K562 (cell line): Measurements from ENCODE around the gene EPB42. TPM values are rescaled to one million over a fixed set of nuclear protein-coding genes. Genes with fewer than 3 reads are reported as not detected.
A peak's percentile ranks its signal among the peaks of the same experiment; 100 is the strongest.

Experiments
- EWSR1 ChIP-seq: fragments of 450-650 bp; IDR thresholded peaks from 2 replicates; pipeline ENCODE4 v1.6.1; 2018; ENCODE audit warnings: borderline replicate concordance, mild to moderate bottlenecking, low read depth, moderate library complexity; ENCODE audit not compliant: partially characterized antibody
- NKRF ChIP-seq: fragments of 450-650 bp; IDR thresholded peaks from 2 replicates; pipeline ENCODE4 v1.6.1; 2016; ENCODE audit warnings: borderline replicate concordance
- RAD21 ChIP-seq, 2 experiments: fragments of 250-450 bp in 1 of 2; fragments of 450-650 bp in 1 of 2; sonication (Bioruptor Pico) in 1 of 2; formaldehyde crosslinking in 1 of 2; IDR thresholded peaks in 1 of 2; conservative IDR thresholded peaks in 1 of 2; 2 replicates each; pipeline versions ENCODE4 v1.4.0 to v1.8.0; 2020 to 2022; ENCODE audit warnings: mild to moderate bottlenecking in 2 of 2, moderate library complexity in 1 of 2
- ZNF512 ChIP-seq: IDR thresholded peaks from 2 replicates; pipeline ENCODE4 v1.6.1; 2016; ENCODE audit warnings: missing genetic modification characterization, missing compliant biosample characterization
- polyA plus RNA-seq, 8 experiments: library from polyadenylated mRNA; depleted of rRNA in 4 of 8; stranded (reverse) in 5 of 8; unstranded in 3 of 8; fragments of >200 nt; fragmentation: Nextera tagmentation in 2 of 8; fragmentation: Illumina TruSeq in 1 of 8; extraction: Ambion mirVana in 2 of 8; extraction: Trizol in 1 of 8; gene quantifications; 2 replicates each; pipeline versions ENCODE4 v1.2.1 to v1.2.3, GENCODE V29; 2011 to 2014; ENCODE audit warnings: inconsistent platforms in 1 of 8, missing spikeins in 1 of 8
- total RNA-seq, 7 experiments: library from RNA; depleted of rRNA in 6 of 7; stranded (reverse); fragments of >200 nt in 6 of 7; fragmentation: Illumina TruSeq in 2 of 7; extraction: Trizol in 2 of 7; gene quantifications; 2 replicates each; pipeline versions ENCODE4 v1.2.1 to v1.2.3, GENCODE V29; 2011 to 2021; ENCODE audit warnings: low replicate concordance in 1 of 7
- TF ChIP-seq, protein P1 (sequence below), 2 experiments: fragments of 450-650 bp; formaldehyde crosslinking in 1 of 2; IDR thresholded peaks; 2 replicates each; pipeline versions ENCODE4 v1.4.0 to v1.6.1; 2014 to 2020; ENCODE audit warnings: mild to moderate bottlenecking in 2 of 2, borderline replicate concordance in 1 of 2, low read depth in 1 of 2
- TF ChIP-seq, protein P2 (sequence below), 3 experiments: IDR thresholded peaks in 2 of 3; conservative IDR thresholded peaks in 1 of 3; 2 replicates each; pipeline ENCODE4 v1.5.1; 2011 to 2012; ENCODE audit warnings: low read length in 3 of 3, mild to moderate bottlenecking in 3 of 3, control low read depth in 2 of 3, improper control_type of control experiment in 1 of 3, inconsistent platforms in 1 of 3, low read depth in 1 of 3, mixed read lengths in 1 of 3, moderate library complexity in 1 of 3; ENCODE audit not compliant: insufficient read depth in 2 of 3

The EPB42 gene
- total and polyA plus RNA-seq, 9 of the 15 experiments (the other 6 are each of a cell fraction or from before 2014, with no cell fraction given), result 0.38 to 2.3 (median 1.4) TPM

DNA sequence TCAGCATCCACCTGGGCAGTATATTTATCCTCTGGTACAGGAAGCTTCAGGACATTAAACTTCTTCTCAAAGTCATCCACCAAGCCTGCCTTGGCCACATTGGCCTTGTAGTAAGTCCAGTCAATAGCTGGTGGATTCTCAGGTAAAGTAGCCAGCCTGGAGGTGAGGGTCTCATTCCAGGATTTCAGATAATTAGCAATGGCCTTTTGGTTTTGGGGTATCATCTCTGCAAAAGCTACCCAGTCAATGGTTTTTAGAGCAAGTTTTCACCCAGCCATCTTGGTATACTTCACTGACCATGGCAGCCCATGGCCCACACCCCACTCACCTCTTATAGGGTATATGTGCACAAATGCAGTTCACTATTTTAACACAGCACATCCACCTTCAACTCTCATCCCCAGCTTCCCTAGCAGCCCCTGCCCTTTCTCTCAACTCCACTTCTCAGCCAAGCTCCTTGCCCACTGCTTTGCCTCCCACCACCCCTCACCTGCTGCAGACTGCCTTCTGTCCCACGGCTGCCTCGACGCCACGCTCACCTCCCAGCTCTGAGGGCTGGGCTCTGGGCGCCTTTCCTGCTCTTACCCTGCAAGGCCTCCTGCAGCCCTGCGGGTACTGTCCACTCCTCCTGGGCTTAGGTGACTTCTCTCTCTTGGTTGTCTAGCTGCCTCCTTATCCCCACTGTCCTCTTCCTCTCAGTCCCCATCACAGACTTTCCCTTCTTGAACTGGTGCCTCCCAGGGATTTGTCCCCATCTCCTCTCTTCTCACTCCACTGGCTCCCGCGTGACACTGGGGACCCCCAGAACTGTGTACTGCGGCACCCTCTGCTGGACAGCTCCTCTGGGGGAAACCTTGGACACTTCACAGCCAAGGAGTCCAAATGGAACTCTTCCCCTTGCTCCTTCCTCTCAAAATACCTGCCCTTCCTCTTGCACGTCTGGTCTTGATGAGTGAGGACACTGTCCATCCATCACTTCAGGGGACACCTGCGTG lies 47.6 kb upstream of the EPB42 start (continued):
- TF ChIP-seq, protein P1, sequence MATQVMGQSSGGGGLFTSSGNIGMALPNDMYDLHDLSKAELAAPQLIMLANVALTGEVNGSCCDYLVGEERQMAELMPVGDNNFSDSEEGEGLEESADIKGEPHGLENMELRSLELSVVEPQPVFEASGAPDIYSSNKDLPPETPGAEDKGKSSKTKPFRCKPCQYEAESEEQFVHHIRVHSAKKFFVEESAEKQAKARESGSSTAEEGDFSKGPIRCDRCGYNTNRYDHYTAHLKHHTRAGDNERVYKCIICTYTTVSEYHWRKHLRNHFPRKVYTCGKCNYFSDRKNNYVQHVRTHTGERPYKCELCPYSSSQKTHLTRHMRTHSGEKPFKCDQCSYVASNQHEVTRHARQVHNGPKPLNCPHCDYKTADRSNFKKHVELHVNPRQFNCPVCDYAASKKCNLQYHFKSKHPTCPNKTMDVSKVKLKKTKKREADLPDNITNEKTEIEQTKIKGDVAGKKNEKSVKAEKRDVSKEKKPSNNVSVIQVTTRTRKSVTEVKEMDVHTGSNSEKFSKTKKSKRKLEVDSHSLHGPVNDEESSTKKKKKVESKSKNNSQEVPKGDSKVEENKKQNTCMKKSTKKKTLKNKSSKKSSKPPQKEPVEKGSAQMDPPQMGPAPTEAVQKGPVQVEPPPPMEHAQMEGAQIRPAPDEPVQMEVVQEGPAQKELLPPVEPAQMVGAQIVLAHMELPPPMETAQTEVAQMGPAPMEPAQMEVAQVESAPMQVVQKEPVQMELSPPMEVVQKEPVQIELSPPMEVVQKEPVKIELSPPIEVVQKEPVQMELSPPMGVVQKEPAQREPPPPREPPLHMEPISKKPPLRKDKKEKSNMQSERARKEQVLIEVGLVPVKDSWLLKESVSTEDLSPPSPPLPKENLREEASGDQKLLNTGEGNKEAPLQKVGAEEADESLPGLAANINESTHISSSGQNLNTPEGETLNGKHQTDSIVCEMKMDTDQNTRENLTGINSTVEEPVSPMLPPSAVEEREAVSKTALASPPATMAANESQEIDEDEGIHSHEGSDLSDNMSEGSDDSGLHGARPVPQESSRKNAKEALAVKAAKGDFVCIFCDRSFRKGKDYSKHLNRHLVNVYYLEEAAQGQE (IDR thresholded peaks at IDR 0.05; ENCODE audit: borderline replicate concordance), result peak; percentile 90
- TF ChIP-seq, protein P1 (CRISPR knock-in tag; IDR thresholded peaks at IDR 0.05; ENCODE audit: low read depth), result no peak
- peak; percentile 73 to 89 for TF ChIP-seq RAD21 (CRISPR knock-in tag; conservative IDR thresholded peaks at IDR 0.05 in 1 of 2, IDR thresholded peaks at IDR 0.05 in 1 of 2)
- TF ChIP-seq EWSR1, result no peak
- TF ChIP-seq, protein P2, sequence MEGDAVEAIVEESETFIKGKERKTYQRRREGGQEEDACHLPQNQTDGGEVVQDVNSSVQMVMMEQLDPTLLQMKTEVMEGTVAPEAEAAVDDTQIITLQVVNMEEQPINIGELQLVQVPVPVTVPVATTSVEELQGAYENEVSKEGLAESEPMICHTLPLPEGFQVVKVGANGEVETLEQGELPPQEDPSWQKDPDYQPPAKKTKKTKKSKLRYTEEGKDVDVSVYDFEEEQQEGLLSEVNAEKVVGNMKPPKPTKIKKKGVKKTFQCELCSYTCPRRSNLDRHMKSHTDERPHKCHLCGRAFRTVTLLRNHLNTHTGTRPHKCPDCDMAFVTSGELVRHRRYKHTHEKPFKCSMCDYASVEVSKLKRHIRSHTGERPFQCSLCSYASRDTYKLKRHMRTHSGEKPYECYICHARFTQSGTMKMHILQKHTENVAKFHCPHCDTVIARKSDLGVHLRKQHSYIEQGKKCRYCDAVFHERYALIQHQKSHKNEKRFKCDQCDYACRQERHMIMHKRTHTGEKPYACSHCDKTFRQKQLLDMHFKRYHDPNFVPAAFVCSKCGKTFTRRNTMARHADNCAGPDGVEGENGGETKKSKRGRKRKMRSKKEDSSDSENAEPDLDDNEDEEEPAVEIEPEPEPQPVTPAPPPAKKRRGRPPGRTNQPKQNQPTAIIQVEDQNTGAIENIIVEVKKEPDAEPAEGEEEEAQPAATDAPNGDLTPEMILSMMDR (IDR thresholded peaks at IDR 0.05 in 2 of 3, conservative IDR thresholded peaks at IDR 0.05 in 1 of 3; ENCODE audit: insufficient read depth in 2 of 3, low read depth in 1 of 3, low read length in 3 of 3), result peak; percentile 71 to 78 (median 75)
- no peak for TF ChIP-seq ZNF512 (tag)
- no peak for TF ChIP-seq NKRF
